Activated naive CD4-positive, alpha-beta T cell (primary cell): Measurements from ENCODE around the gene EIF2D.
A peak's percentile ranks its signal among the peaks of the same experiment; 100 is the strongest.

Experiments used
- DNase-seq, 4 experiments: peaks; one replicate each; lab custom pipeline; 2025; lab: John Stamatoyannopoulos, UW

The EIF2D gene

GRCh38 chr1:206550446-206550845 is 61.8 kb downstream of the EIF2D start:
- no peak for DNase-seq

DNA sequence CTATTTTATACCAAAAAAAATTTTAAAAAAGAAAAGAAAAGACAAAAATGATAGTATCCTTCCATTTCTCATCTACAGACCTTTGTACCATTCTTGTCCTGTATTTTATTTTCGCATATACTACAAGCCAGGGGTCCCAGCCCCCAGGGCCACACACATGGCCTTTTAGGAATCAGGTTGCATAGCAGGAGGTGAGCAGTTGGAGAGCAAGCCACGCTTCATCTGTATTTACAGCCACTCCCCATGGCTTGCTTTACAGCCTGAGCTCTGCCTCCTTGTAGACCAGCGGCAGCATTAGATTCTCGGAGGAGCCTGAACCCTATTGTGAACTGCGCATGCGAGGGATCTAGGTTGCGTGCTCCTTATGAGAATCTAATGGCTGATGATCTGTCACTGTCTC is 65.2 kb downstream of the EIF2D start:
- no peak for DNase-seq

- DNase-seq: no peak
These were observed 66.9 kb downstream of the EIF2D start for GRCh38 chr1:206545351-206545750.

- peak; percentile 63 to 84 (median 79) for DNase-seq
These were observed 67.6 kb downstream of the EIF2D start for GRCh38 chr1:206544562-206545257.
